GM04504 (cell line): ENCODE results near the gene TFAM.

ENCODE experiments used
- DNase-seq: peaks from one replicate; pipeline ENCODE4 v3.0.0-alpha.2; 2012; ENCODE audit warnings: low read depth

Gene TFAM

DNA sequence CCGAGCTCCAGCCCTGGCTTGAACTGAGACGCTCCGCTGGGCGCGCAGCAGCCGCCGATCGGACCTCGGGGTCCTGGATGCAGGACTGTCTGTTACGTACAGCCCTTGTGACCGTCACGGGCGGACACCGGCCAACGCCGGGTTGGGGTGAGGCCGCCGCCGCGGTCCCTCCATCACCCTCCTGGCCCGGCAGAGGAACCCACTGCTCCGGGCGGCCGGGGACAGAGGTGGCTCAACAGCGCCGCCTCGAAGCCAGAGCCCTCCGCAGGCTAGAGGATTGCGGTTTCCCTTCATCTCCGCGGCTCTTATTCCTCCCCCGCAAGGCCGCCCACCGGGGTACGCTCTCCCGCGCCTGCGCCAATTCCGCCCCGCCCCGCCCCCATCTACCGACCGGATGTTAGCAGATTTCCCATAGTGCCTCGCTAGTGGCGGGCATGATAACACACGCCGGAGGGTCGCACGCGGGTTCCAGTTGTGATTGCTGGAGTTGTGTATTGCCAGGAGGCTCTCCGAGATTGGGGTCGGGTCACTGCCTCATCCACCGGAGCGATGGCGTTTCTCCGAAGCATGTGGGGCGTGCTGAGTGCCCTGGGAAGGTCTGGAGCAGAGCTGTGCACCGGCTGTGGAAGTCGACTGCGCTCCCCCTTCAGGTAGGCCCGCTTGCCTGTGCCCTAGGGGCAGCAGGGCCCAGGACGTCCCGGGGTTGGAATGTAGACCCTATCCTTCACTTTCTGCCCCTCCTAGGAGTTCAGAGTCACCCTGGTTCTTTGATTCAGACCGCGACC is at the start of gene TFAM:
Gene TFAM (plus strand): TSS at position 412 of the 785 bp plus-strand sequence. CDS start 138 bp downstream, at position 550.
- peak; percentile 81 for DNase-seq

- DNase-seq, result no peak
Measured at GRCh38 chr10:58336242-58336641, 49.0 kb upstream of the TFAM start.

DNA sequence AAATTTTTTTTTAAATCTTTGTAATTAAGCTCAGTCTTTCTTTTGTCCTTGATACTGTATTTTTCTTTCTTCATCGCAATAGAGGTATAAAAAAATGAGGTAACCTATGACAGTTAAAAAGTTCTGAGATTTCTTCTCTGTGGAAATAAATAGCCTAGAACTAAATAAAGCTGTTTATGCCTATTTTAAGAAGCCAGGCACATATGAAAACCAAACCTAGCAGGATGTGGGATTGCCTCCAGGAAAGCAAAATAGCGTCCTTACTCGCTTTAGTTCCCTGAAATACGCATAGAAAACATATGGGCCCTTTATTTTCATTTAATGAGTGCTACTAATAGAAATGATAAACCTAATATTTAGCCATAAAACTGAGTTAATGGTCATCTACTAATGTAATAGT is 43.8 kb upstream of the TFAM start:
- DNase-seq, result no peak

- no peak for DNase-seq
Measured at GRCh38 chr10:58341947-58342346, 43.3 kb upstream of the TFAM start.

DNA sequence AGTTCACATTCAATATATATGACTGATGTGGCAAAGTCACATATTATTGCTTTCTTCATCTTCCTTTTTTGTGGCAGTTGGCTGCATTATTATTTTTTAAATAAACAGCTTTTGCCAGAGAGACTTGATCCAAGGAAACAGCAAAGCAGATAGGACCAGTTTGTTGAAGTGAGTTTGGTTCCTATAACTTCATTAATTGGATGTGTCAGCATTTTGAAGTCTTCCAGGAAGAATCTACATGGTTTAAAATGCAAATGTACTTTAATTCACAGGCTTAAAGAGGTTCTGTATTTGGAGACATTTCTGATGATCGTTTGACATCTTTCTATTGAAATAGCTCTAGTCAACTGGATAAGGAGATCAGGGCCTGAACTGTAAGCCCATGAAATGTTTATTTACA is 37.2 kb upstream of the TFAM start:
- no peak for DNase-seq

DNA sequence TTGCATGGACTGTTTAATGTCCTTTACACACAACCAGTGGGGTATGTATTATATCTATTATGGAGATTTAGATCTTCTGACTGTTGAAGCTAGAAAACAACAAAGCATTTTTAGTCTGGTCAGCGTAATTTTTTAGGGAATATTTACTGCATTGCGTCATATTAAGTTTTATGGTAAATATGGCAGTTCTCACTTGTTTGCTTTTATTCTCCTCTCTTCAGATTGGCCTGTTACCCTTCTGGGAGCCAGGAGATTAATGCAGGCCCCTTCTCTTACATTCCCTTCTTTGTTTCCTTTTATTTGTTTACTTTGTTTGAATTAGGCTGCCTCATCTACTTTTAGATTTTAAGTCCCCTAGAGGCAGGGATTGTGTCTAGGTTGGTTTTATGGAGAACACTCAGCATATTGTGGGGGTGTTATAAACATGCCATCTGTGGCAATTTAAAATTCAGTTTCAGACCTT is 36.6 kb upstream of the TFAM start:
- DNase-seq, result no peak

GRCh38 chr10:58350023-58350422 is 35.2 kb upstream of the TFAM start:
- no peak for DNase-seq

GRCh38 chr10:58350619-58351323 is 34.4 kb upstream of the TFAM start:
- no peak for DNase-seq

DNA sequence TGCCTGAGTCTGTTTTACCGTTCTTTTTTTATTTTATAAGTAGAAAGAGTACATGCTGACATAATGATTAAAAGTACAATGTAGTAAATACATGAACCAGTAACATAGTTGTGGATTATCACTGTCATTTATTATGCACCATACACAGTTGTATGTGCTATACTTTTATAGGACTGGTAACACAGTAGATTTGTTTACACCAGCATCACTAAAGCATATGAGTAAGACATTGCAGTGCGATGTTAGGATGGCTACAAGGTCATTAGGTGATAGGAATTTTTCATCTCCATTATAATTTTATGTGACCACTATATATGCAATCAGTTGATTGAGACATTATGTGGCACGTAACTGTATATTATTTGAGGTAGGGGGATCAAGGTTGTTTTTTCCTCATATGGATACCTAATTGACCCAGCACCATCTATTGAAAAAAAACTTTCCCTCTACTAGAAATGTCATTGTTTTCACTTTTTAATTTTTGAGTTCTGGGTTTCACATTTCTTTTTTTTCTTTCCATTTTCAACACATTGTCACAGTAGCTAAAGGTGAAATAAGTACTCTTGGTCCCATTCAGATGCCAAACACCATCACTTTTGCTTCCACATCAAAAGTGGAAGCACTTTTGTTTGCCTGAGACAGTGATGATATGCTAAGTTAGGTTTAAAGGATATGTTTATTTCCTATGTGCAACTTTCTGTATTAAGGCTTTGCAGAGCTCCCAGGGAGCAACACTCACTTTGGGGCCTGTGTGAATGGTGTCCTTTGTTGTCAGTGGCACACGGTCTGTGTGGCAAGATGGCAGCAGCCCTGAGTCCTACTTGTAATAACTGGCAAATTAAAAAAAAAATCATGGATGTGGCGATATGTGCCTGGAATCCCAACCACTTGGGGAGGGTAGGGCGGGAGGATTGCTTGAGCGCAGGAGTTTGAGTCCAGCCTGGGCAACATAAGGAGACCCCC is 33.3 kb upstream of the TFAM start:
- DNase-seq, result no peak

- DNase-seq, result no peak
Measured at GRCh38 chr10:58352956-58353610, 32.1 kb upstream of the TFAM start.

DNA sequence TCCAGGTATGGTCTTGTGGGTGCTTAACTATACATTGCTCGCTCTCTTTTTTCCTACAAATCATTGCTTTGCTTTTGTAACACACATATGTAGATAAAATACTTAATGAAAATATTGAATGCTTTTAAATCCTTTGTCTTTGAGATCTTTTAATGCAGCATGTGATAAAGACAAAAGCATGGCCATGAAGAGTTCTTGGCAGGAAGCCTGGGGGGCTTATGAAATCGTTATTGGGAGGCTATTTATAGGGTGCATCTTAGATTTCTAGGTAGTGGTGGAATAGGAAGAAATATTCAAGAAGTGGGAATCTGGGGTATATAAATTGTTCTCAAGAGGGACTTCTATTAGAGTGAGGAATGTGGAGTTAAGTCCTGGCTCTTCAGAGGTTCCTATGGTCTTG is 28.5 kb upstream of the TFAM start:
- no peak for DNase-seq

DNA sequence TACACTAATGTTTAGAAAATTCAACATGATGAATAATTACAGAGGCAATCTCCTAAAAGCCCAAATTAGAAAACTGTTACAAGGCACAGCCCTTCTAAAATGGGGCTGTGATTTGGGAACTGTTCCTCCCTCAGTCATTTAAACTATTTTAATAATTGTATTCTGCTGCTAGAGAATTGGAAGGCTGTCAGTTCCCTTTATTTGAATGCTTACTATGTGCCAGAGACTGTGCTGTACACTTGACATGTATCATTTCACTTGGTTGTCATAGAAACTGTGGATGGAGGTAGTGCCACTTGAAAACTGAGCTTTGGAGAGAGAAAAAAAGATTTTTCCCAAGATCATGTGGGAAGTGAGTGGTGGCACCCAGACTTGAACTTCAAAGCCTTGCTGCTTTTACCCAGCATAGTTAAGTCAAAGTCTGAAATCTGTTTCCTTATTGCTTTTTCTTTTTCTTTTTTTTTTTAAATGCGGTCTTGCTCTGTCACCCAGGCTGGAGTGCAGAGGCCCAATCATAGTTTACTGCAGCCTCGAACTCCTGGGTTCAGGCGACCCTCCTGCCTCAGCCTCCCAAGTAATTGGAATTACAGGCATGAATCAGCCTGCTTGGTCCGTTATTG is 26.8 kb upstream of the TFAM start:
- DNase-seq, result no peak

- no peak for DNase-seq
Measured at GRCh38 chr10:58358947-58359346, 26.3 kb upstream of the TFAM start.

- no peak for DNase-seq
Measured at GRCh38 chr10:58359541-58359940, 25.7 kb upstream of the TFAM start.

DNA sequence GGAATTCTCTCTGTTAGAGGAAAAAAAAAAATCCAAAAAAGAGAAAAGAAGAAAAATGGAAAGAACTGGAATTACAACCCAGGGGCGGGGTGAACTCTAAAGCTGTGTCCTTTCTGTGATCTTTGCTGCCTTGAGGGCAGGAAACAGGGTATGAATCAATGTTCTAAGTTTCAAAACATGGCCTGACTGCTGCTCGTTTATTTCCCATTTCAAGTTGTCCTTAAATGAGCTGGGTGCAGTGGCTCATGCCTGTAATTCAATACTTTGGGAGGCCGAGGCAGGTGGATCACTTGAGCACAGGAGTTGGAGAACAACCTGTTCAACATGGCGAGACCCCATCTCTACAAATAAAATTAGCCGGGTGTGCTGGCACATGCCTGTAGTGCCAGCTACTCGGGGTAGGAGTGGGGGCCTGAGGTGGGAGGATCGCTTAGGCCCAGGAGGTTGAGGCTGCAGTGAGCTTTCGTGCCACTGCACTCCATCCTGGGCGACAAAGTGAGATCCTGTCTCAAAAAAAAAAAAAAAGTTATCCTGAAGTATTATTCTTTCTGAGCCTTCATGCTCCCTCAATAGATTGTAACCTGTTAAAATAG is 24.7 kb upstream of the TFAM start:
- no peak for DNase-seq

DNA sequence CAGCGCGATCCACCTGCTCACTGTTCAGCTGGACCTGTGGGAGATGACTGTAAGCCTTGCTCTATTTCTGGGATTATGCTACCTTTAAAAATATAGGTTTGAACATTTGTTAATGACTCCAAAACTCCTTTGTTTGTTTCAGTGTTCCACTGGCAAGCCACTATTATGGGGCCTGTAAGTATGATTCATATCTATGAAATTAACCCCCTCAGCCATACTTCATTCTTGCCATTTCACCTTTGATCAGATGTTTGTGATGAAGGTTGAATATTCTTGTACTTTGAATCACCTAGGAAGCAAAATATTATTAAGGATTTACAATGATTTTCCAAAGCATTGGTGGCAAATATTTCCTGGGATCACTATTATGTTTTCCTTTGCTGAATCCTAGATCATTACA is 23.9 kb upstream of the TFAM start:
- no peak for DNase-seq

- no peak for DNase-seq
Measured at GRCh38 chr10:58362027-58362789, 23.0 kb upstream of the TFAM start.

DNA sequence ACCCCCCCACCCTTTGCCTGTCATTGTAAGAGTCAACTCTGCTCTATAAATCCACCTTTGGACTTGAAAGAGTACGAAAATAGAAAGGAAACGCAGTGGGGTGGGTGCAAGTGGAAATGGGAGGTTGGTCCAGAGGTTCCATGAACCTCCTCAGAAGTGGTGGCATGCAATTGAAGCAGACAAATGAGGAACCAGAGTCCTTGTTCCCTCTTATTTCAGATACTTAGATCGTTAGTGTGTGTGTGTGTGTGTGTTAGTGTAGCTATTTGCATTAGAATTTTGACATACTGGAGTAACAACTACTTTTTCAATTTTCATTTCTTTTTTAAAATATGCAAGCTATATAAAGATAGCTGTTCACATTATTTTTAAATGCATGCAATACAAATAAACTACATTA is 18.1 kb upstream of the TFAM start:
- DNase-seq, result no peak

DNA sequence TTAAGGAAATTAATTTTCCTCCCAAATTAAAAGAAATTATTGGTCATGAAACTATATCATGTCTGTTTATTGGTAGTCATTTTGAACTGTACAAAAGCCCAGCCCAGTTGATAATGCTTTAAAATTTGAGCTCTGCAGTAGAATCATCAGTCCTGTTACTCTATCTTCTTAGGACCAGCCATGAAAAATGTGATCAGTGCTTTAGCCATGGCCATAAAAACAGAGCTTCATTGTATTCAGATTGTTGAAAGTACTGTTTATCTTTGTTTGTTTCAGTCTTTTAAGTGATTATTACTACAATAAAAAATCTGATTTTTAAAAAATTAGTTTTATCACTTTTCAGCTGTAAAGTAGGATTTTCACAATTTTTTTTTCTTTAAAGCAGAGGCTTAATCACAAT is 13.7 kb upstream of the TFAM start:
- no peak for DNase-seq
